A549 (cell line): ENCODE results near the gene CNTNAP2. TPM values are rescaled to one million over a fixed set of nuclear protein-coding genes. Genes with fewer than 3 reads are reported as not detected.
"Not testable (repeated sequence)": the region's sequence is repeated elsewhere in the genome, so short reads cannot be mapped to it uniquely, and the experiment has no call there.

Experiments used
- ATAC-seq, 2 experiments: fragments of 200-7000 bp in 1 of 2; fragments of >200 bp in 1 of 2; cut with Nextera tagmentation in 1 of 2; cut with Tn5 transposase in 1 of 2; 3 replicates each; pipeline versions ENCODE4 v1.8.0 to v1.9.1; 2018 to 2020; ENCODE audit warnings: mild to moderate bottlenecking in 1 of 2, moderate library complexity in 1 of 2
- CTCF ChIA-PET: fragments of 300-600 bp; sonication (Branson Sonifier 250); formaldehyde crosslinking; extraction: SDS; loops from one replicate; lab custom pipeline; 2021; ENCODE audit warnings: antibody characterized with exemption, inconsistent platforms; lab: Yijun Ruan, JAX
- POLR2A ChIA-PET: fragments of 350-600 bp; formaldehyde crosslinking; extraction: SDS; loops from one replicate; lab custom pipeline; 2021; ENCODE audit warnings: antibody characterized with exemption, inconsistent platforms; lab: Yijun Ruan, JAX
- DNase-seq, 2 experiments: peaks; one replicate each; pipeline versions ENCODE4 v3.0.0 to v3.0.0-alpha.2; 2011 to 2016; ENCODE audit warnings: low read depth in 1 of 2, low spot score in 1 of 2
- FAIRE-seq: peaks from 2 replicates; lab custom pipeline; 2011; peaks lifted over from hg19 to GRCh38; lab: Jason Lieb, UNC
- H3K27ac ChIP-seq, 2 experiments: fragments of >200 bp; sonication (Bioruptor Twin); formaldehyde crosslinking; 3 replicates each; pipeline ENCODE4 v1.5.1; 2016 to 2017
- H3K4me1 ChIP-seq: fragments of >200 bp; sonication (Bioruptor Twin); formaldehyde crosslinking; 3 replicates; pipeline ENCODE4 v1.6.1; 2016
- H3K4me2 ChIP-seq: fragments of >200 bp; sonication (Bioruptor Twin); formaldehyde crosslinking; 3 replicates; pipeline ENCODE4 v1.6.1; 2016
- H3K4me3 ChIP-seq: fragments of >200 bp; sonication (Bioruptor Twin); formaldehyde crosslinking; 3 replicates; pipeline ENCODE4 v1.5.1; 2016
- H3K9me3 ChIP-seq: fragments of >200 bp; sonication (Bioruptor Twin); formaldehyde crosslinking; 3 replicates; pipeline ENCODE4 v1.6.1; 2016
- BHLHE40 ChIP-seq: IDR thresholded peaks from 2 replicates; pipeline ENCODE4 v1.6.1; 2012; ENCODE audit warnings: low read depth, low read length, inconsistent platforms
- CBX8 ChIP-seq: fragments of 200-600 bp; sonication (generic); IDR thresholded peaks from 2 replicates; pipeline ENCODE4 v1.6.1; 2016
- CEBPB ChIP-seq, 2 experiments: fragments of >200 bp in 1 of 2; sonication (Bioruptor Twin) in 1 of 2; formaldehyde crosslinking in 1 of 2; IDR thresholded peaks; 2 replicates each; pipeline ENCODE4 v1.6.1; 2012 to 2016
- FOXS1 ChIP-seq: fragments of 250-450 bp; sonication (Bioruptor Pico); IDR thresholded peaks from 2 replicates; pipeline ENCODE4 v1.5.0; 2020; ENCODE audit warnings: mild to moderate bottlenecking, moderate library complexity
- HOXA7 ChIP-seq: fragments of 250-450 bp; sonication (Bioruptor Pico); IDR thresholded peaks from 2 replicates; pipeline ENCODE4 v1.5.0; 2020; ENCODE audit warnings: mild to moderate bottlenecking, moderate library complexity
- HOXB5 ChIP-seq: fragments of 250-450 bp; sonication (Bioruptor Pico); IDR thresholded peaks from 2 replicates; pipeline ENCODE4 v1.5.0; 2020; ENCODE audit warnings: mild to moderate bottlenecking, moderate library complexity
- KDM5A ChIP-seq: fragments of 200-600 bp; sonication (generic); IDR thresholded peaks from 2 replicates; pipeline ENCODE4 v1.6.1; 2016; ENCODE audit warnings: antibody characterized with exemption, mild to moderate bottlenecking
- MAFK ChIP-seq: fragments of 450-650 bp; IDR thresholded peaks from 2 replicates; pipeline ENCODE4 v1.6.1; 2014; ENCODE audit not compliant: partially characterized antibody
- MAZ ChIP-seq: fragments of 150-350 bp; IDR thresholded peaks from 2 replicates; pipeline ENCODE4 v1.6.1; 2014; ENCODE audit warnings: antibody characterized with exemption, low read depth, low read length, borderline replicate concordance
- MYC ChIP-seq: IDR thresholded peaks from 2 replicates; pipeline ENCODE4 v1.6.1; 2012; ENCODE audit warnings: mild to moderate bottlenecking, inconsistent platforms, low read length, improper control_type of control experiment, borderline replicate concordance
- POLR2A ChIP-seq: IDR thresholded peaks from 2 replicates; pipeline ENCODE4 v1.6.1; 2012; ENCODE audit warnings: mild to moderate bottlenecking, low read length
- POLR2AphosphoS2 ChIP-seq: conservative IDR thresholded peaks from 2 replicates; pipeline ENCODE4 v1.6.1; 2012; ENCODE audit warnings: low read length, improper control_type of control experiment, inconsistent platforms
- RCOR1 ChIP-seq: fragments of 150-350 bp; IDR thresholded peaks from 2 replicates; pipeline ENCODE4 v1.6.1; 2014; ENCODE audit warnings: antibody characterized with exemption, low read length, low read depth
- RFX5 ChIP-seq: fragments of 450-650 bp; IDR thresholded peaks from 2 replicates; pipeline ENCODE4 v1.7.1; 2014; ENCODE audit warnings: antibody characterized with exemption, mild to moderate bottlenecking, moderate library complexity
- SMC3 ChIP-seq: fragments of >200 bp; sonication (Bioruptor Twin); formaldehyde crosslinking; IDR thresholded peaks from 3 replicates; pipeline ENCODE4 v1.6.1; 2018; ENCODE audit warnings: inconsistent platforms
- ZFP36 ChIP-seq: fragments of 450-650 bp; IDR thresholded peaks from 2 replicates; pipeline ENCODE4 v1.6.1; 2014; ENCODE audit warnings: borderline replicate concordance; ENCODE audit not compliant: partially characterized antibody
- WGBS: methylation state at CpG from one replicate; pipeline ENCODE4 v1.1.6; 2017; ENCODE audit errors: missing lambda C conversion rate; 5-methylcytosine and 5-hydroxymethylcytosine counted together
- polyA plus RNA-seq, 4 experiments: library from polyadenylated mRNA; depleted of rRNA in 3 of 4; stranded (reverse); fragments of >200 nt; fragmentation: RNase III in 1 of 4; extraction: RNeasy Plus Mini Kit Qiagen cat#74134 plus additional on column Dnase treatment in 1 of 4; gene quantifications; 2 replicates in 3 of 4; 3 replicates in 1 of 4; pipeline ENCODE4 v1.2.3, GENCODE V29; 2011 to 2017
- TF ChIP-seq, protein P1 (sequence below): fragments of 450-650 bp; IDR thresholded peaks from 2 replicates; pipeline ENCODE4 v1.6.1; 2014; ENCODE audit warnings: antibody characterized with exemption
- TF ChIP-seq, protein P2 (sequence below): fragments of >200 bp; sonication (Bioruptor Twin); formaldehyde crosslinking; IDR thresholded peaks from 3 replicates; pipeline ENCODE4 v1.6.1; 2016
- TF ChIP-seq, protein P3 (sequence below): IDR thresholded peaks from 2 replicates; pipeline ENCODE4 v1.6.1; 2012

CNTNAP2 gene
- polyA plus RNA-seq, 2 of the 4 experiments (the other 2 are of a cell fraction), result 0.05 to 0.13 TPM

DNA sequence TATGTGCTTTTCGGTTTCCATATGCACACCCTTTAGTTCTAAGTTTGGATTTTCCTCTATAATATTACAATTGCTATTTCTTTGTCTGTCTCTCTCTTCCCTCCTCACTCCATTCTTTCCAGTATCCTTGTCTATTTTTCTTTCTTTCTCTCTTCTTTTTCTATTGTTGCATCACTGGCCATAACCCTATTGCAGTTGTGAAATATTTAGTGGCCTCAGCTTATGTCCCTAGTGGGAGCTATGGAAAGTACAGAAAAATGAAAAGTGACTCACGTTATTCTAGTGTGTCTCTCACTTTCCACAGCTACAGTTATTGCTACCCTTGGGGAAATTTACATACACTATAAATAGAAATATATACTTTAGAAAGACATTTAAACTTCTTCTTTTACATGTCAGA, 59.1 kb downstream of the CNTNAP2 start:
- no peak overlapping the region for H3K27ac ChIP-seq
- ChIA-PET POLR2A (no interaction called here), CTCF (no interaction called here)
- DNase-seq, result peak in 1 of 2 experiments; percentile 0
- WGBS, result 3% methylated on average over 2 of the region's 2 CpGs
- no peaks in the 10 kb centered on the region for H3K4me1 ChIP-seq
- TF ChIP-seq RFX5 (no peak), POLR2A (no peak), BHLHE40 (no peak), MAFK (no peak), POLR2AphosphoS2 (no peak), SMC3 (no peak), CEBPB (IDR thresholded peaks at IDR 0.05) (no peak), RCOR1 (no peak), HOXA7 (CRISPR knock-in tag) (no peak)
- TF ChIP-seq, protein P1, sequence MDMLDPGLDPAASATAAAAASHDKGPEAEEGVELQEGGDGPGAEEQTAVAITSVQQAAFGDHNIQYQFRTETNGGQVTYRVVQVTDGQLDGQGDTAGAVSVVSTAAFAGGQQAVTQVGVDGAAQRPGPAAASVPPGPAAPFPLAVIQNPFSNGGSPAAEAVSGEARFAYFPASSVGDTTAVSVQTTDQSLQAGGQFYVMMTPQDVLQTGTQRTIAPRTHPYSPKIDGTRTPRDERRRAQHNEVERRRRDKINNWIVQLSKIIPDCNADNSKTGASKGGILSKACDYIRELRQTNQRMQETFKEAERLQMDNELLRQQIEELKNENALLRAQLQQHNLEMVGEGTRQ, result no peak
- TF ChIP-seq, protein P2, sequence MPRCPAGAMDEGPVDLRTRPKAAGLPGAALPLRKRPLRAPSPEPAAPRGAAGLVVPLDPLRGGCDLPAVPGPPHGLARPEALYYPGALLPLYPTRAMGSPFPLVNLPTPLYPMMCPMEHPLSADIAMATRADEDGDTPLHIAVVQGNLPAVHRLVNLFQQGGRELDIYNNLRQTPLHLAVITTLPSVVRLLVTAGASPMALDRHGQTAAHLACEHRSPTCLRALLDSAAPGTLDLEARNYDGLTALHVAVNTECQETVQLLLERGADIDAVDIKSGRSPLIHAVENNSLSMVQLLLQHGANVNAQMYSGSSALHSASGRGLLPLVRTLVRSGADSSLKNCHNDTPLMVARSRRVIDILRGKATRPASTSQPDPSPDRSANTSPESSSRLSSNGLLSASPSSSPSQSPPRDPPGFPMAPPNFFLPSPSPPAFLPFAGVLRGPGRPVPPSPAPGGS, result no peak
- no peak for ATAC-seq
- H3K9me3 ChIP-seq, result no peaks in the 10 kb centered on the region
- H3K4me2 ChIP-seq, result no peak overlapping the region
- no peak for FAIRE-seq
- no peak overlapping the region for H3K4me3 ChIP-seq

DNA sequence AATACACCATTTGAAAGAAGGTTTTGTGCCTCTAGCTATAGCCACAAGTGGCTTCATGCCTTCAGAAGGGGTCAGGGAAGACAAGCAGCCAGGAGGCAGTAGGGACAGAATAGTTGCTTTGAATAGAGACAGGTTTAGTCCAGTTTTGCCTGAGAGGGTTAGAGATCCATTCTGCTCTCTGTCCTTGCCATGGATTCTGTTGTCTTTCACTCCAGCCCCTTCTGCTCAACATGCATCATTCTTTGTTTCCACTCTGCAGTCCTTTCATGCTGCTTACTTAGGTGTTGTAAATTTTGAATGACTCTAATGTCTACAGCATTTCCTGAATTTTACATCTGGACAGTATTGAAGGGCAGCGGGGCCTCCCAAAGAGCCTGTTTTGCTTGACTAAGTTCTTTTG, 60.3 kb downstream of the CNTNAP2 start:
- POLR2A ChIA-PET, result no interaction called here
- FAIRE-seq, result no peak
- H3K9me3 ChIP-seq, result no peaks in the 10 kb centered on the region
- no peak for ATAC-seq
- CTCF ChIA-PET, result no interaction called here
- no peaks in the 10 kb centered on the region for H3K4me1 ChIP-seq
- no peak overlapping the region for H3K4me3 ChIP-seq
- 7% methylated on average over 1 of the region's 1 CpG for WGBS
- no peak overlapping the region for H3K27ac ChIP-seq
- TF ChIP-seq MYC, result no peak
- no peak for DNase-seq
- H3K4me2 ChIP-seq, result no peak overlapping the region

DNA sequence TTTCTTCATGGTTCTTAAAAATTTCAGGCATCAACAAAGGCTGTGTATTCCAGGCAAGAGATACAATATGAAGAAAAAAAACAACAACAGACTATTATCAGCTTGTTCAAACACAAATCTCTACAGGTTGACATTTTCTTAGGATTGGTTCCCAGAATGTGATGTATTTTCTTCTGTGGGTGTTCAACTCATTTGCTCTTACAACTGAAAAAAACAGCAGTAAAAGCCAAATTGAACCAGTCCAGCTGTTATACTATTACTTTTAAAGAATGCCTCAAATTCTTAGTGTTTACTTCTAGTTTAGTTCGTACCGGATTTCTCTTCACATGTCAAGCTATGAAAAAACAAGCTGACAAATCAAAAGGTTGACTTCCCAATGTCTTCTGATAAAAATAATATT, 60.7 kb downstream of the CNTNAP2 start:
- no peak for ATAC-seq
- CTCF ChIA-PET, result no interaction called here

DNA sequence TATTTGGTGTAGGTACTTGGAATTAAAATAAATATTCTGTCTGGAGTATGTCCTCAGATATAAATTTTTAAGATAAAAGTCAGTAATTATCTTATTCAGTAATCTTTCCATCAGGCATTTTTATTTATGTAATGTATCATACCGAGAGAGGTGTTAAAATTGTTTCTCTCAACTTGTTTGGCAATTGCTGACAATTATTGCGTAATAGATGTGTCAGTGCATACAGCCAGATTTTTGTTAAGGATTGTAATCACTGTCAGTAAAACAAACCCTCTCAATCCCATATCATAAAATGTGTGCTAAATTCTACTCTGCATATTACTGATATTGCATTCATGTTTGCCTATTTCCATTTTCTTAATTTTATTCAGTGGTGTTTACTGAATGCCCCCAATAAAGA, 69.2 kb downstream of the CNTNAP2 start:
- Histone ChIP-seq H3K4me3 (no peak overlapping the region), H3K9me3 (no peaks in the 10 kb centered on the region), H3K27ac (no peak overlapping the region), H3K4me2 (no peak overlapping the region), H3K4me1 (no peaks in the 10 kb centered on the region)
- TF ChIP-seq CBX8, result no peak
- TF ChIP-seq CEBPB (IDR thresholded peaks at IDR 0.05), result peak; percentile 59 to 77; a peak in 3 of 4 replicates
- DNase-seq, result no peak
- ChIA-PET CTCF (no interaction called here), POLR2A (no interaction called here)
- WGBS, result 3% methylated on average over 2 of the region's 2 CpGs
- no peak for ATAC-seq
- no peak for FAIRE-seq

More for the DNA sequence above, 60.7 kb downstream of the CNTNAP2 start:
- DNase-seq (no peak), FAIRE-seq (no peak)
- H3K27ac ChIP-seq, result no peak overlapping the region
- no peaks in the 10 kb centered on the region for H3K9me3 ChIP-seq
- WGBS, result 35% methylated on average over 2 of the region's 2 CpGs
- POLR2A ChIA-PET, result no interaction called here
- H3K4me3 ChIP-seq, result no peak overlapping the region
- no peaks in the 10 kb centered on the region for H3K4me1 ChIP-seq
- no peak overlapping the region for H3K4me2 ChIP-seq
- TF ChIP-seq FOXS1 (CRISPR knock-in tag) (no peak), MAZ (no peak), HOXB5 (no peak), ZFP36 (no peak), MYC (no peak), KDM5A (no peak)
- TF ChIP-seq, protein P3, sequence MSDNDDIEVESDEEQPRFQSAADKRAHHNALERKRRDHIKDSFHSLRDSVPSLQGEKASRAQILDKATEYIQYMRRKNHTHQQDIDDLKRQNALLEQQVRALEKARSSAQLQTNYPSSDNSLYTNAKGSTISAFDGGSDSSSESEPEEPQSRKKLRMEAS, result no peak
- TF ChIP-seq, protein P1, result no peak

DNA sequence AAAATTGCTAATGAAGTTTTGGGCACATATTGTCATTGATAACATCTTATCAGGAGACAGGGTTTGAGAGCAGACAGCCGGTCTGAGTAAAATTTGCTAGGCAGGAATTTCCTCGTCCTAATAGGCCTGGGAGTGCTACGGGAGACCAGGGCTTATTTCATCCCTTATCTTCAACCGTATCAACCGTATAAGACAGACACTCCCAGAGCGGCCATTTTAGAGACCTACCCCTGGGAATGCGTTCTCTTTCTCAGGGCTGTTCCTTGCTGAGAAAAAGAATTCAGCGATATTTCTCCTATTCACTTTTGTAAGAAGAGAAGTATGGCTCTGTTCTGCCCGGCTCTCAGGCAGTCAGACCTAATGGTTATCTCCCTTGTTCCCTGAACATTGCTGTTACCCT, 74.8 kb downstream of the CNTNAP2 start:
- H3K9me3 ChIP-seq, ATAC-seq, H3K27ac ChIP-seq, H3K4me3 ChIP-seq, H3K4me2 ChIP-seq, CTCF ChIA-PET, H3K4me1 ChIP-seq, DNase-seq, POLR2A ChIA-PET, FAIRE-seq: not testable (repeated sequence)
- WGBS, result 9% methylated on average over 9 of the region's 9 CpGs
